Skeletal muscle tissue (tissue), 4 donors: ENCODE measurements around the gene PUS3. TPM values are rescaled to one million over a fixed set of nuclear protein-coding genes. Genes with fewer than 3 reads are reported as not detected.

Experiments used
- H3K27ac ChIP-seq: one replicate; pipeline ENCODE4 v1.7.0; 2013; ENCODE audit warnings: mild to moderate bottlenecking, low read depth, low read length, inconsistent platforms
- H3K27me3 ChIP-seq, 3 donors: one replicate each; pipeline ENCODE4 v1.7.0; 2013; ENCODE audit warnings: low read length in 3 of 3; ENCODE audit not compliant: control insufficient read depth in 3 of 3, insufficient read depth in 3 of 3
- H3K36me3 ChIP-seq, 3 donors: one replicate each; pipeline ENCODE4 v1.7.0; 2013; ENCODE audit warnings: low read length in 3 of 3; ENCODE audit not compliant: control insufficient read depth in 3 of 3, insufficient read depth in 3 of 3
- H3K4me1 ChIP-seq, 3 donors: one replicate each; pipeline ENCODE4 v1.7.0; 2013; ENCODE audit warnings: low read length in 3 of 3, mild to moderate bottlenecking in 3 of 3; ENCODE audit not compliant: control insufficient read depth in 3 of 3, insufficient read depth in 3 of 3
- H3K4me3 ChIP-seq, 3 donors: one replicate each; pipeline ENCODE4 v1.7.0; 2013; ENCODE audit warnings: low read length in 3 of 3
- H3K9ac ChIP-seq, 3 donors: one replicate each; pipeline ENCODE4 v1.7.0; 2013; ENCODE audit warnings: low read length in 3 of 3, mild to moderate bottlenecking in 3 of 3, moderate library complexity in 2 of 3, low read depth in 1 of 3
- H3K9me3 ChIP-seq, 3 donors: one replicate each; pipeline ENCODE4 v1.7.0; 2013; ENCODE audit warnings: low read length in 3 of 3; ENCODE audit not compliant: control insufficient read depth in 3 of 3
- total RNA-seq: library from RNA; depleted of rRNA; stranded (reverse); fragments of >200 nt; gene quantifications from one replicate; pipeline ENCODE4 v1.2.3, GENCODE V29; 2014
- donor health status: Osteomylitis.

Gene PUS3
- total RNA-seq, 1 donor from 2014 or later = 8.4 TPM

DNA sequence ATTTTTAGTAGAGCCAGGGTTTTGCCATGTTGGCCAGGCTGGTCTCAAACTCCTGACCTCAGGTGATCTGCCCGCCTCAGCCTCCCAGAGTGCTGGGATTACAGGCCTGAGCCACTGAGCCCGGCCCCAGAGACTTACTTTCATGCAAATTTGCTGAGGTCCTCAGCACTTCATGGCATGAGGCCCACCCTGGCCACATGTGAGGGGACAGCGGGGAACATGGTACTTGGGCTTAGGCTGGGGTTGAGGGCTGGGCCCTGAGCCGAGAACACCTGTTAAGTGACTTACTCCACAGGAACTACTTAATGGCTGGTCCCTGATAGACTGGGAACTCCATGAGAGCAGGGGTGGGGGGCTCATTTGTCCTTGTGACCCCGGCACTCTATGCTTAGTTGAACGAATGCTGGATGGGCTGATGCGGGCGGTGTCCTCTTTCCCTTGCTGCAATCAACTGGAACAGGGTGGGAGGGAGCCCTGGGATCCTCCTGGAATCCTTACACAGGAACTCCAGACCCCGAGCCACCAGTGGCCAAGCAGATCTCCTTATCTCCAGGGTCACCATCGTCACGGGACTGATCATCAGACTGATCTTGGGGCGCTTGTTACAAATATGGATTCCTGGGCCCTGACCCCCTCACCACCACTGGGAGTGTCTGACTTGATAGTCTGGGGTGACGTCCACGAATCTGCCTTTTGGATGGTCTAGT is 43.9 kb upstream of the PUS3 start:
- Histone ChIP-seq H3K9ac (no peak overlapping the region), H3K27ac (no peak overlapping the region), H3K4me1 (peaks cover 15 to 18% (median 16%) of the 10 kb centered on the region in 3 donors), H3K36me3 (no peaks in the 10 kb centered on the region), H3K27me3 (peaks cover 0 to 6% (median 0%) of the 10 kb centered on the region in 3 donors), H3K4me3 (no peak overlapping the region), H3K9me3 (no peaks in the 10 kb centered on the region)

DNA sequence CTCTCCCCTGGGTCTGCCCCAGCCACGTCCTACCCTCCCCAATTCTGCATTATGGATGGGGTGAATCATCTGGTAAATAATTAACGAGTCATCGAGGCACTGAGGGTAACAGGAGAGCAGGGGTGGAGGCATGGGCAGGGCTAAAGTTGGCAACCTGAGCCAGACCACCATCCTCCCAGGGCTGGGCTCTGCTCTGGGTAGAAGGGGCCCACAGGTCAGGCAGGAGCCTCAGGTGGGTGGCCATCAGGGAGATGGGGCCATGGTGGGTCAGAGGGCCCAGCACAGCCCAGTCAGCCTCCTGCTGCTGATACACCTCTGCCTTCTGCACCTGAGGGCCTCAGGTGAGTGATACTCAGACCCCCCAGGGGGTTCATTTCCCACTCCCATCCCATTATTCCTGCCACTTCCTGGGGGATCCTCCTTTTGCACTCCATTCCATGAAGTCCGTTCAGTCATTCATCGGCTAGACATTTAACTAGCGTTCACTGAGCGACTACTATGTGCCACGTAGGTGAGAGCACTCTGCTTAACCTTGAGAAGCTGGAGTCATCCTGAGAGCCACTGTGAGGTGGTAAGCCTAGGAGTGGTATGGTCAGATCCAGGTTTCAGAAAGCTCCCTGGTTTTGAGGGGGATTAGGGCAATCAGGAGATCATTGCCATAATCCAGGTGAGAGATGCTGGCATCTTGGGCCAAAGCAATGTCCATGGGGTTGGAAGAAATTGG is 43.0 kb upstream of the PUS3 start, which contains the start of gene VSIG10L2:
VSIG10L2 (plus strand) TSS at position 248 of the 724 bp plus-strand sequence; CDS start at position 260, 12 bp downstream.
- Histone ChIP-seq H3K36me3 (no peaks in the 10 kb centered on the region), H3K9ac (no peak within 1 kb of the TSS), H3K4me3 (no peak within 1 kb of the TSS)

GRCh38 chr11:125945011-125945796 is 42.2 kb upstream of the PUS3 start:
- H3K36me3 ChIP-seq = no peaks in the 10 kb centered on the region

More for the DNA sequence above, 43.0 kb upstream of the PUS3 start, which contains the start of gene VSIG10L2:
- Histone ChIP-seq H3K9me3 (no peaks in the 10 kb centered on the region), H3K4me1 (peaks cover 8 to 12% (median 9%) of the 10 kb centered on the region in 3 donors), H3K27me3 (peaks cover 0 to 3% (median 0%) of the 10 kb centered on the region in 3 donors), H3K27ac (no peak within 1 kb of the TSS)

GRCh38 chr11:125944350-125945010 is 41.5 kb upstream of the PUS3 start:
- H3K4me1 ChIP-seq = peaks cover 5 to 8% (median 5%) of the 10 kb centered on the region in 3 donors
- H3K27me3 ChIP-seq = peaks cover 0 to 3% (median 0%) of the 10 kb centered on the region in 3 donors
- no peaks in the 10 kb centered on the region for H3K9me3 ChIP-seq
- H3K36me3 ChIP-seq = no peaks in the 10 kb centered on the region
- no peak overlapping the region for H3K9ac ChIP-seq
- H3K27ac ChIP-seq = no peak overlapping the region
- H3K4me3 ChIP-seq = no peak overlapping the region

More at GRCh38 chr11:125945011-125945796, 42.2 kb upstream of the PUS3 start:
- peaks cover 5 to 8% (median 5%) of the 10 kb centered on the region in 3 donors for H3K4me1 ChIP-seq
- no peak overlapping the region for H3K9ac ChIP-seq
- H3K4me3 ChIP-seq = no peak overlapping the region
- H3K27me3 ChIP-seq = peaks cover 0 to 3% (median 0%) of the 10 kb centered on the region in 3 donors
- H3K27ac ChIP-seq = no peak overlapping the region
- H3K9me3 ChIP-seq = no peaks in the 10 kb centered on the region

GRCh38 chr11:125943661-125944349 is 40.8 kb upstream of the PUS3 start:
- Histone ChIP-seq H3K27me3 (peaks cover 0 to 3% (median 0%) of the 10 kb centered on the region in 3 donors), H3K27ac (no peak overlapping the region), H3K9ac (no peak overlapping the region), H3K4me3 (no peak overlapping the region), H3K9me3 (no peaks in the 10 kb centered on the region), H3K4me1 (peaks cover 5 to 8% (median 5%) of the 10 kb centered on the region in 3 donors), H3K36me3 (no peaks in the 10 kb centered on the region)

DNA sequence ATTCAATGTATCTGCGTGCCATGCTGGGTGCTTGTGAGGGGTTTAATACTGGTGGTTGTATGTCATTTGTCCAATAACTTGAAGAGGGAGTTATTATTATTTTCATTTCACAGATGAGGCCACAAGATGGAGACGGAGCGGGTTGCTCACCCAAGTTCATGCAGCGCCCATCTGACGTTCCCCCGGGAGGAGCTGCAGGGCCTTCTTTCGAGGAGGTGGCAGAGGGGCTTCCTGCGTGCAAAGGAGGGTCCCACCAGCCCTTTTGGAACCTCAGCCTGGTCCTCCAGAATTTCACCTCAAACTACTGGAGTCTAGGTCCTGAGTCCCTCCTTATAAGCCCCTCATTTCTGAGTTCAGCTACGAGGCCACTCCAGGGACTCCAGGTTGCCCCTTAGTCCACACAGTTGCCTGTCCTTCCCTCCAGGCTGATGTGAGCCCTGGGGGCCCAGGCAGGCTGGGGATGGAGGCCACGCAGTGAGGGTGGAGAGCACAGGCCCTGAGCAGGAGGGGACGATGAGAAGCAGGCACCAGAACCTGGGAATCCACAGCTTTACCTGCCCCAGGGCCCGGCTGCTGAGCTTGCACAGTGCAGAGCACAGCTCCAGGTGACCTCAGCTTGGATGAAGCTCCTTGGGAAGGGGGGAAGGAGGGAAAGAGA is 39.9 kb upstream of the PUS3 start:
- H3K9ac ChIP-seq = no peak overlapping the region
- H3K36me3 ChIP-seq = no peaks in the 10 kb centered on the region
- no peaks in the 10 kb centered on the region for H3K27me3 ChIP-seq
- H3K27ac ChIP-seq = no peak overlapping the region
- no peak overlapping the region for H3K4me3 ChIP-seq
- no peaks in the 10 kb centered on the region for H3K9me3 ChIP-seq
- H3K4me1 ChIP-seq = peaks cover 5 to 8% (median 5%) of the 10 kb centered on the region in 3 donors

DNA sequence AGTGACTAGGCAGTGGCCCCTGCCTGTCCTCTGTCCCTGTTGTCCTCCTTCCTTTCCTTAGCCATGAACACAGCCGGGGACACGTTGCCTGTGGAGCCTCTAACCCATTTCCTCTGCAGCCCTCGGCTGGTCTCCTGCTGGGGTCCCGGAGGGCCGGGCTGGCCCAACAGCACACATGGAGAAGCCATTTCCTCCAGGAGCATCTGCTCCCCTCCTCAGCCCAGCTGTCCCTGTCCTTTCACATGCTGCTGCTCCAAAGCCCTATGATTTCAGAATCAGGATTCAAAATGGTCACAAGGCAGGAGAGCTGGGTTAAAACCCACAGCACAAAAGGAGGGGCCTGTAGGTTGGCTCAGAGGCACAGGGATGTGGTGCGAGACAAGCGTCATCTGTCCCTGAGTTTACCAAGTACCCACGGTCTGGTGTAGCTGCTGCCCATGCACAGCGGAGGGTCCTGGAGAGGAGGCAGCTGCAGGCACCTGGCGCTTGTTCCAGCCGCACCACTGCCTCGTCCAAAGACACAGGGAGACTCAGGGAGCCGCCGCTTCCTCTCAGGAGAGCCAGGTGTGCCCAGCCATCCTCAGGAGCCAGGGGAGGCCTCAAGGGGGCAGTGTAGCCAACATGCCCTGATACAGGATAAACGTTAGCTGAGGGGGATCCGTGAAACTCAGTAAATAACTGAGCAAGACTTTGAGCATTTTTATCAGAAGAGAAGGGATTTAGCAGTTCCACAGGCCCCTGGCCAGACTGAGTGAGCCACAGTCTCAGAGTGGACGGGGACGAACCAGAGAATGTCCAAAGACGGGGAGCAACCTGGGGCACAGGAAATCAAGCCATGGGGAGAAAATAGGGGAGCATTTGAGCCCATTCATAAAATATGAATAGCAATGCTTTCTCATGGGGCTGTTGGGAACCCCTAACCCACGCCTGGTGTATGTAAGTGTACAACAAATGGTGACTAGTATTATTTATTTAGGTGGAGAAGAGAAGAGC is 38.9 kb upstream of the PUS3 start:
- Histone ChIP-seq H3K4me1 (peaks cover 5 to 8% (median 5%) of the 10 kb centered on the region in 3 donors), H3K27ac (no peak overlapping the region), H3K9me3 (no peaks in the 10 kb centered on the region), H3K9ac (peak overlapping the region in 2 of 3 donors; percentile 40 to 54), H3K27me3 (no peaks in the 10 kb centered on the region), H3K36me3 (no peaks in the 10 kb centered on the region), H3K4me3 (peak overlapping the region in 1 of 3 donors; percentile 23)

DNA sequence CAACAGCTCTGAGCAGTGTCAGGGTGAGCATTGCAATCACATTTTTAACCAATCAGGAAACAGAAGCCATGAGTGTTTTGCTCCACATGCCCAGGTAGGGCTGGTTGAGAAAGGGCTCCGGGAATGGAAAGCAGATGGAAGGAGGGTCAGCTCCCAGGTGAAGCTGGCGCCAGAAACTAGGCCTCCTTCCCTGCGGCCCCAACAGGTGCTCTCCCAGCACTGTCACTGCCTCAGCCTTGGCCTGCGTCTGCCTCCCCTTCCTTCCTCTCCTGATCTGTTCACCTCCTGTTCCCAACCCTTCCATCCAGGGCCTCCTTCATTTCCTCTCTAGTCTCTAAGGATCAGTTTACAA is 38.2 kb upstream of the PUS3 start:
- H3K9ac ChIP-seq = no peak overlapping the region
- no peak overlapping the region for H3K4me3 ChIP-seq
- H3K27ac ChIP-seq = no peak overlapping the region
- H3K4me1 ChIP-seq = peaks cover 5 to 8% (median 5%) of the 10 kb centered on the region in 3 donors
- no peaks in the 10 kb centered on the region for H3K36me3 ChIP-seq
- H3K9me3 ChIP-seq = no peaks in the 10 kb centered on the region
- H3K27me3 ChIP-seq = no peaks in the 10 kb centered on the region
